Hepatocyte (in vitro differentiated cells): Measurements from ENCODE around the gene BRINP3. TPM values are rescaled to one million over a fixed set of nuclear protein-coding genes. Genes with fewer than 3 reads are reported as not detected.

Experiments
- DNase-seq: peaks from one replicate; pipeline ENCODE4 v3.0.0-alpha.2; 2016; ENCODE audit warnings: low spot score
- H2AFZ ChIP-seq: fragments of 200-600 bp; sonication (generic); 2 replicates; pipeline ENCODE4 v1.6.0; 2016; ENCODE audit warnings: antibody characterized with exemption, mild to moderate bottlenecking
- H3K27ac ChIP-seq: fragments of 200-600 bp; sonication (generic); 2 replicates; pipeline ENCODE4 v1.5.1; 2016; ENCODE audit warnings: mild to moderate bottlenecking
- H3K27me3 ChIP-seq: fragments of 200-600 bp; sonication (generic); 2 replicates; pipeline ENCODE4 v1.6.1; 2016
- H3K36me3 ChIP-seq: fragments of 200-600 bp; sonication (generic); replicated peaks from 2 replicates; pipeline ENCODE4 v1.5.1; 2016; ENCODE audit warnings: low read depth; ENCODE audit not compliant: insufficient read depth
- H3K4me1 ChIP-seq: fragments of 200-600 bp; sonication (generic); 2 replicates; pipeline ENCODE4 v1.5.1; 2016; ENCODE audit warnings: mild to moderate bottlenecking, moderate library complexity; ENCODE audit not compliant: insufficient read depth
- H3K4me2 ChIP-seq: fragments of 200-600 bp; sonication (generic); 2 replicates; pipeline ENCODE4 v1.6.0; 2016
- H3K4me3 ChIP-seq: fragments of 200-600 bp; sonication (generic); 2 replicates; pipeline ENCODE4 v1.5.1; 2016; ENCODE audit warnings: mild to moderate bottlenecking
- H3K79me2 ChIP-seq: fragments of 200-600 bp; sonication (generic); 2 replicates; pipeline ENCODE4 v1.6.0; 2017; ENCODE audit warnings: mild to moderate bottlenecking
- H3K9me2 ChIP-seq: fragments of 200-600 bp; sonication (generic); replicated peaks from 2 replicates; pipeline ENCODE4 v1.6.0; 2017; ENCODE audit warnings: mild to moderate bottlenecking; ENCODE audit not compliant: insufficient read depth
- H3K9me3 ChIP-seq: fragments of 200-600 bp; sonication (generic); 2 replicates; pipeline ENCODE4 v1.5.1; 2016; ENCODE audit warnings: low read depth, mild to moderate bottlenecking
- H4K20me1 ChIP-seq: fragments of 200-600 bp; sonication (generic); 2 replicates; pipeline ENCODE4 v1.6.0; 2016; ENCODE audit warnings: mild to moderate bottlenecking; ENCODE audit not compliant: insufficient read depth, poor library complexity, severe bottlenecking
- EZH2 ChIP-seq: fragments of 200-600 bp; sonication (generic); IDR thresholded peaks from 2 replicates; pipeline ENCODE4 v1.6.1; 2016; ENCODE audit warnings: antibody characterized with exemption, mild to moderate bottlenecking, borderline replicate concordance
- EZH2phosphoT487 ChIP-seq: fragments of 200-600 bp; sonication (generic); IDR thresholded peaks from one replicate; pipeline ENCODE4 v1.6.1; 2018; ENCODE audit warnings: antibody characterized with exemption, mild to moderate bottlenecking, low read depth, moderate library complexity; ENCODE audit not compliant: unreplicated experiment, severe bottlenecking
- WGBS: methylation state at CpG from one replicate; pipeline ENCODE4 v1.1.6; 2016; ENCODE audit warnings: low lambda C conversion rate; ENCODE audit errors: missing lambda C conversion rate; 5-methylcytosine and 5-hydroxymethylcytosine counted together
- polyA plus RNA-seq: library from polyadenylated mRNA; unstranded; fragments of >200 nt; fragmentation: Nextera tagmentation; extraction: Ambion mirVana; gene quantifications from 2 replicates; pipeline ENCODE4 v1.2.1, GENCODE V29; 2016
- total RNA-seq: library from RNA; depleted of rRNA; stranded (reverse); fragments of >200 nt; gene quantifications from 2 replicates; pipeline ENCODE4 v1.2.3, GENCODE V29; 2014
- TF ChIP-seq, protein P1 (sequence below): fragments of 200-600 bp; sonication (generic); IDR thresholded peaks from 2 replicates; pipeline ENCODE4 v1.5.1; 2016; ENCODE audit warnings: antibody characterized with exemption, mild to moderate bottlenecking; ENCODE audit not compliant: poor library complexity

BRINP3 gene
- total and polyA plus RNA-seq, 2 experiments from 2014 or later, result 15.3 to 37.9 TPM

DNA sequence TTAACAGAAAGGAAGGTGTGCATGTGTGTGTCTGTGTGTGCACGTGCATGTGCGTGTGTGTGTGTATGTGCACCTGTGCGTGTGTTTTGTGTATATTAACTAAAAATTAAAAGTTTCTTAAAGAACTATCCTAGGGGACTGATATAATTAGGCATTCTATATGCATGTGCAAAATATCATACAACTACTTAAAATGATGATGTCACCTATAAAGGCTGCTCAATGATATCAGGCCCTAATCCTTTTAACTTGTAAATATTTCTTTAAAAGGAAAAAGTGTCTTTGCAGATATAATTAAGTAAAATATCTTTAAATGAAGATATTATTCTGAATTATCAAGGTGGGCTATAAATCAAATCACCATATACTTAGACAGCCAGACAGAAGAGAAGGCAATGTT lies 64.5 kb downstream of the BRINP3 start:
- Histone ChIP-seq H3K9me2 (no peaks in the 10 kb centered on the region), H3K4me2 (no peak overlapping the region), H3K79me2 (no peaks in the 10 kb centered on the region), H2AFZ (no peak overlapping the region), H3K36me3 (no peaks in the 10 kb centered on the region), H3K27ac (no peak overlapping the region), H3K4me3 (no peak overlapping the region), H3K4me1 (no peaks in the 10 kb centered on the region), H3K9me3 (no peaks in the 10 kb centered on the region), H4K20me1 (no peaks in the 10 kb centered on the region), H3K27me3 (no peaks in the 10 kb centered on the region)
- DNase-seq, result no peak
- TF ChIP-seq EZH2phosphoT487, result no peak
- TF ChIP-seq EZH2, result no peak
- TF ChIP-seq, protein P1, sequence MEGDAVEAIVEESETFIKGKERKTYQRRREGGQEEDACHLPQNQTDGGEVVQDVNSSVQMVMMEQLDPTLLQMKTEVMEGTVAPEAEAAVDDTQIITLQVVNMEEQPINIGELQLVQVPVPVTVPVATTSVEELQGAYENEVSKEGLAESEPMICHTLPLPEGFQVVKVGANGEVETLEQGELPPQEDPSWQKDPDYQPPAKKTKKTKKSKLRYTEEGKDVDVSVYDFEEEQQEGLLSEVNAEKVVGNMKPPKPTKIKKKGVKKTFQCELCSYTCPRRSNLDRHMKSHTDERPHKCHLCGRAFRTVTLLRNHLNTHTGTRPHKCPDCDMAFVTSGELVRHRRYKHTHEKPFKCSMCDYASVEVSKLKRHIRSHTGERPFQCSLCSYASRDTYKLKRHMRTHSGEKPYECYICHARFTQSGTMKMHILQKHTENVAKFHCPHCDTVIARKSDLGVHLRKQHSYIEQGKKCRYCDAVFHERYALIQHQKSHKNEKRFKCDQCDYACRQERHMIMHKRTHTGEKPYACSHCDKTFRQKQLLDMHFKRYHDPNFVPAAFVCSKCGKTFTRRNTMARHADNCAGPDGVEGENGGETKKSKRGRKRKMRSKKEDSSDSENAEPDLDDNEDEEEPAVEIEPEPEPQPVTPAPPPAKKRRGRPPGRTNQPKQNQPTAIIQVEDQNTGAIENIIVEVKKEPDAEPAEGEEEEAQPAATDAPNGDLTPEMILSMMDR, result no peak
- 94% methylated on average over 3 of the region's 3 CpGs for WGBS

DNA sequence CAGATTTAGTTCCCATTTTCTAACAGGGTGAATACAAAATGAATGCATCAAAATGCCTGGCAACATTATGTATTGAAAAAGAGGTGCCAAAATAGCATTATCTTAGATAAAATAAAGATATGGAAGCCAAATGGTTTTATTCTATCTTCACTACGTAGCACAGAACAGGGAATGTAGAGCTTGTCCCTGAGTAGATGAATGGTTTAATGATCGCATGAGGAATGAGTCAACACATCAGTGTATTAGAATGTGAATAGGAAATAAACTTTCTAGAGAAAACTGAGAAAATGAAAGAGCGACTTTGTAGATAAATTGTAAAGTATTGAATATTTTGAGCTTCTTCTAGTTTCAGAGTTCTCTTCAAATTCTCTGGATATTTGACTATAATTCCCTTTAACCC lies 74.3 kb downstream of the BRINP3 start:
- Histone ChIP-seq H3K4me2 (no peak overlapping the region), H3K79me2 (no peaks in the 10 kb centered on the region), H4K20me1 (no peaks in the 10 kb centered on the region), H3K27me3 (no peaks in the 10 kb centered on the region), H3K9me2 (no peaks in the 10 kb centered on the region), H3K36me3 (no peaks in the 10 kb centered on the region), H3K27ac (no peak overlapping the region), H3K4me3 (no peak overlapping the region), H2AFZ (no peak overlapping the region), H3K4me1 (no peaks in the 10 kb centered on the region), H3K9me3 (no peaks in the 10 kb centered on the region)
- no peak for TF ChIP-seq EZH2
- TF ChIP-seq, protein P1, result no peak
- TF ChIP-seq EZH2phosphoT487, result no peak
- WGBS, result 83% methylated on average over 3 of the region's 3 CpGs
- DNase-seq, result no peak

DNA sequence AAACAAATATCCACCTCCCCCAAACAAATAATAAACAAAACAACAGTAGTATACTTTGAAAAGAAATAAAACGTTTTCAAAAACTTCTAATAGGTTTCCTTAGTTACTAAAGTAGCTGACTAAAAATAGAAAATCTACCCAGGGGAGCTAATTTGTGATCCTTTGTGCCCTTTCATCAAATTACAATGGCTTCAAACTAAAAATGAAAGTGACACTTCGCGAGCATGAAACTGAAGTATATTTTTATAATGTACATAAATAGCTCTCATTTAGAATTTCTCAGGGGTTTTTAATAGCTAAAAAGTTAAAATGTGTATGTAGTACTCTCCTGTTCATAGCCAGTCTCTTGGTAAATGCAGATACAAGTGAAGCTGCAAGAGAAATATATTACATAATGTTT lies 78.4 kb downstream of the BRINP3 start:
- 73% methylated on average over 3 of the region's 3 CpGs for WGBS
- no peaks in the 10 kb centered on the region for H3K79me2 ChIP-seq
- H2AFZ ChIP-seq, result no peak overlapping the region
- DNase-seq, result no peak
- no peaks in the 10 kb centered on the region for H4K20me1 ChIP-seq
- TF ChIP-seq, protein P1, result no peak
- no peak for TF ChIP-seq EZH2
- H3K4me1 ChIP-seq, result no peaks in the 10 kb centered on the region
- H3K9me3 ChIP-seq, result no peaks in the 10 kb centered on the region
- no peak overlapping the region for H3K4me3 ChIP-seq
- H3K36me3 ChIP-seq, result no peaks in the 10 kb centered on the region
- no peak overlapping the region for H3K27ac ChIP-seq
- H3K4me2 ChIP-seq, result no peak overlapping the region
- H3K27me3 ChIP-seq, result no peaks in the 10 kb centered on the region
- no peaks in the 10 kb centered on the region for H3K9me2 ChIP-seq

DNA sequence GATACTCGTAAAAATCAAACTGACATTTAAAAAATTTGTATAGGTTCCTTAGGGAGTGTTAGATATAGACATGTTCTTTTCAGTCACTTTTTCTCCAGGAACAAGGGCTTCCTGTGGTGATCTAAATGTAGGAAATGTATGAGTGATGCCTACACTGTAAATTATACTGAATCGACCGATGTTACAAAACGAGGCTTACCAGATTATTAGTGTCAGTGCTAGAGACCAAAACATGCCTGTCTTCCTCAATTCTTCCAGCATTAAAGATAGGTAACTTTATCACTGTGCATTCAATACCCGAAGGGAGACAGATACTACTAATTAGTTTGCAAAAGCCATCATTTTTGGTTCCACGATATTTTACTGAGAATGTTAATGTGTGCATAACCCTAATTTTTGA lies 86.1 kb downstream of the BRINP3 start:
- no peak overlapping the region for H3K4me2 ChIP-seq
- H4K20me1 ChIP-seq, result no peaks in the 10 kb centered on the region
- H3K27me3 ChIP-seq, result no peaks in the 10 kb centered on the region
- no peaks in the 10 kb centered on the region for H3K36me3 ChIP-seq
- no peaks in the 10 kb centered on the region for H3K9me2 ChIP-seq
- TF ChIP-seq, protein P1, result no peak
- TF ChIP-seq EZH2phosphoT487, result no peak
- TF ChIP-seq EZH2, result no peak
- no peaks in the 10 kb centered on the region for H3K79me2 ChIP-seq
- no peaks in the 10 kb centered on the region for H3K9me3 ChIP-seq
- no peak for DNase-seq
- no peak overlapping the region for H2AFZ ChIP-seq
- 84% methylated on average over 6 of the region's 6 CpGs for WGBS
- no peak overlapping the region for H3K27ac ChIP-seq
- H3K4me3 ChIP-seq, result no peak overlapping the region
- H3K4me1 ChIP-seq, result no peaks in the 10 kb centered on the region
